Fibroblast of mammary gland (primary cell): ENCODE results near the gene RFFL.
A peak's percentile ranks its signal among the peaks of the same experiment; 100 is the strongest.

Experiments
- DNase-seq: peaks from one replicate; pipeline ENCODE4 v3.0.0-alpha.2; 2010; ENCODE audit warnings: low read depth
- H3K4me3 ChIP-seq: 2 replicates; pipeline ENCODE4 v1.5.1; 2011; ENCODE audit warnings: low read depth, mild to moderate bottlenecking, low read length, moderate library complexity; ENCODE audit not compliant: control insufficient read depth
- CTCF ChIP-seq: conservative IDR thresholded peaks from 2 replicates; pipeline ENCODE4 v1.5.1; 2011; ENCODE audit warnings: low read depth, low read length, inconsistent platforms; ENCODE audit not compliant: control insufficient read depth, insufficient read depth

RFFL gene

GRCh38 chr17:35087731-35088355 lies 24.3 kb upstream of the RFFL start:
- peak overlapping the region; percentile 88 for H3K4me3 ChIP-seq
- peak; percentile 37 for DNase-seq
- no peak for TF ChIP-seq CTCF

GRCh38 chr17:35086931-35087573 lies 23.5 kb upstream of the RFFL start:
- TF ChIP-seq CTCF, result no peak
- no peak for DNase-seq
- H3K4me3 ChIP-seq, result no peak overlapping the region

GRCh38 chr17:35086164-35086563 lies 22.7 kb upstream of the RFFL start:
- H3K4me3 ChIP-seq, result no peak overlapping the region
- DNase-seq, result no peak
- TF ChIP-seq CTCF, result no peak

- H3K4me3 ChIP-seq, result no peak overlapping the region
- peak; percentile 82 for DNase-seq
- no peak for TF ChIP-seq CTCF
These were observed 21.5 kb upstream of the RFFL start for GRCh38 chr17:35084987-35085386.

- no peak for TF ChIP-seq CTCF
- H3K4me3 ChIP-seq, result no peak overlapping the region
- DNase-seq, result no peak
These were observed 19.6 kb upstream of the RFFL start for GRCh38 chr17:35083071-35083470.

GRCh38 chr17:35082073-35082657 lies 18.7 kb upstream of the RFFL start:
- no peak overlapping the region for H3K4me3 ChIP-seq
- no peak for TF ChIP-seq CTCF
- peak; percentile 89 for DNase-seq
